CD1c-positive myeloid dendritic cell (primary cell): ENCODE results near the gene GON4L.
"Not testable (repeated sequence)": the region's sequence is repeated elsewhere in the genome, so short reads cannot be mapped to it uniquely, and the experiment has no call there.

Experiments used
- DNase-seq: peaks from one replicate; pipeline ENCODE4 v3.0.0-alpha.2; 2016; ENCODE audit errors: extremely low spot score

GON4L gene

DNA sequence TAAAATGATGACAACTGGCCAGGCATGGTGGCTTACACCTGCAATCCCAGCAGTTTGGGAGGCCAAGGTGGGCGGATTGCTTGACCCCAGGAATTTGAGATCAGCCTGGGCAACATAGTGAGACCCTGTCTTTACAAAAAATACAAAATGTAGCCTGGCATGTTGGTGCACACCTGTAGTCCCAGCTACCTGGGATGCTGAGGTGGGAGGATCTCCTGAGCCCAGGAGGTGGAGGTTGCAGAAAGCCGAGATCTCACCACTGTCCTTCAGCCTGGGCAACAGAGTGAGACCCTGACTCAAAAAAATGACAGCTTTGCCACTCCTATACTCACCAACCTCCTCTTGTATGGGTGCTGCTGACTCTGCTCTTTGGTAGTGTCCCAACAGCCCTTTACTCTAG lies 20.9 kb upstream of the GON4L start:
- DNase-seq = no peak

DNA sequence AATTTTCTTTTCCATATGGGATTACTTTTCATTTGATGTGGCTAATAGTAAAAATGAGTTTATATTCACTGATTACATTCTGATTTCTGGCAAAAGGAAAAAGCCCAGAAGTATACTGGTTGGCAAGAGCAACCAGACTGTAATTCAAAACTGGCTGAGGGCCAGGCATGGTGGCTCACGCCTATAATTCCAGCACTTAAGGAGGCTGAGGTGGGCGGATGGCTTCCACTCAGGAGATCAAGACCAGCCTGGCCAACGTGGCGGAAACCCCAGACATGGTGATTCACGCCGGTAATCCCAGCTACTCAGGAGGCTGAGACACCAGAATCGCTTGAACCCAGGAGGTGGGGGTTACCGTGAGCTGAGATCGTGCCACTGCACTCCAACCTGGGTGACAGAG lies 16.8 kb upstream of the GON4L start:
- no peak for DNase-seq

DNA sequence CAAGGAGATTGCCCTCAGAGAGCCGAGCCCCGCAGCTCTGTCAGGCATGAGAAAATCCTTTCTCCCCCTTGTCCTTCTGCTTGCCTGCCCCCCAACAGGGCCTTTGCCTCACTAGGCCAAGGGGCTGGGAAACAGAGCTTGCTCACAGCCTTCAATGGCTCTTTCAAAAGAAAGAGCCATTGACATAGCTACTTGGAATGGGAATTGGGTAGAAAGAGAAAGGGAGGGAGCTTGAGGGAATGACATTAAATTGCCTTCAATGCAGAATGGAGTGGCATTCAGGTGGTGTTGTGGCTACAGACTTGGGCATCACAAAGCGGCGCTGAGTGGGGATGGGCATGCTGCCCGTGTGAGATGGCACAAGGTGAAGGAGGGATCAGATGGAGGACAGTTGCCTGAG lies 15.5 kb upstream of the GON4L start:
- DNase-seq = no peak

DNA sequence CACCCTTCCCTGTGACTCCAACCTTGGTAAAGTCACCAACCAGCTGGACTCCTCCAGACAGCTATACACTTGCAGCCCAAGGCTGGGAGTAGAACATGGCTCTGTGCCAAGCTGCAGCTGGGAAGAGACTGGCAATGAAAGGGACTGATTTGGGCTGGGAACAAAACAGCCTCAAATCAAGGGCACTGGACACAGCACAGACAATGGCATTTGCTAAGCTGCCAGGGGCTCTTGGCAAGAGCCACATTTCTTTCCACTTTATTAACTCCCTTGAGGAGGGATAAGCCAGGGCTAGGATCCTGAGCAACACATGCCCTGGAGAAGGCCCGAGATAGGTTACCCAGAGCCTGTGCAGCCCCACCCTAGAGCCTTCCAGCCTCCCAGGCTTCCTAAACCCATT lies 14.4 kb upstream of the GON4L start:
- DNase-seq = no peak

DNA sequence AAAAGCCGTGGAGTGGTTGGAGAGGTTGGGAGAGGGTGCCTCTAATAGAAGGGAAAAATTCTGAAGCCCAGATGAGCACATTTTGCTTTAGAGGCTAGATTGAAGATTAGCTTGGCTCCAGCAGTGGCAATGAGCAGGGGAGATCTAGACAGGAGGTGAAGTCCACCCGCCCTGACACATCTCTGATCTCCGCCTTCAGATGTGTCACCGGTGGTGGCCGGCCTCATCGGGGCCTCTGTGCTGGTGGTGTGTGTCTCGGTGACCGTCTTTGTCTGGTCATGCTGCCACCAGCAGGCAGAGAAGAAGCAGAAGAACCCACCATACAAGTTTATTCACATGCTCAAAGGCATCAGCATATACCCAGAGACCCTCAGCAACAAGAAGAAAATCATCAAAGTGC lies 10.8 kb upstream of the GON4L start:
- no peak for DNase-seq

DNA sequence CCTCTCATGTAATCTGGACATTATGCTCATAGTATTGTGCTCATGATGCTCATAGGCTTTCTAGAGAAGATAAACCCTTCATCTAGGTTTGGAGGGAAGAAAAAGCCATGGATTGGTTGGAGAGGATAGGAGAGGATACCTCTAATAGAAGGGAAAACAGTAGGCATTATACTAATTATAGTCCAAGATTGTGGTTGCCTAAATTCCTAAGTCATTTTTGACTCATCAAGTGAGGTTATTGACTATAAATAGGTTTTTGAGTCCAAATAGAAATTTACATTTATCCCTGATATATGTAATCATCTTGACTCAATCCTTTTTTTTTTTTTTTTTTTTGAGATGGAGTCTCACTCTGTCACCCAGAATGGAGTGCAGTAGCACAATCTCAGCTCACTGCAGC lies 7.4 kb upstream of the GON4L start:
- no peak for DNase-seq

DNA sequence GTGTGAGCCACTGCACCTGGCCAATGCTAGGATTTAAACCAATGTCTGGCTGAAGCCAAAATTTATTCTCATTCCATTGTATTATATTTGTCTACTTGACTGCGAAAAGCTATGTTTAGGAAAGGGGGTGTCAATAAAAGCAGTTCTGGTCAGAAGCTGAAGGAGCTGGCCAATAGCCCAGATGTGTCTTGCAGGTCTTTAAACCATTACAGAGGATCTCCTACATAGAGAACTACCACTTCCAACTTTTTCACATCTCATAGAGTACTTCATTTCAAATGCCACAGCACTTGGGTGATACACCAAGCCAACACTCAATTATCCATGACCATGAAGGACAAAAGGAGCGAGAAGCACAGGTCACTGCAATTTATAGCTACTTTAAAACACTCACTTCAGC lies 4.9 kb upstream of the GON4L start:
- DNase-seq = no peak

DNA sequence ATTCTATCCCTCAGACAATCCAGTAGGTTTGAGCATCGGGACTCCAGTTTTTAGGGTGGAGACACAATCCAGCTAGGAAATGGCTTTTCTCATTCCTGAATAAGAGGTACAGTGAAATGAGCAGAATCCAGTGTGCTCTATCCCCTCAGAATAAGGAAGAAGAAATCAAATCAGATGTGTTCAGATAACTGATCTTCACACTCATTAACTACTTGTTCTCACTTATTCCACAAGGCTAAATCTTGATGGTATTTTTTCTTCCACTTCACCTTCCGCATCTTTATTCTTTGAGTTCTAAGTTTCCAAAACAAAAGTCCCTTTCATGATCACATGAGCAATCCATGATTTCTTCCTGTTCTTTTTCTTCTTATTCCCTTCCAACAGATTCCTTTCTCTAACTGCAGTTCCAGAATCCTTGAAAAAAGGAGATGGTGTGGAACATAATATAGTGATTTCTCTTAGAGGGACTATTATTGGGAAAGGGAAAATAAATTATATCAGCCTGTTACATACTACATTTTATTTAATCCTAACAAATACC lies 4.0 kb upstream of the GON4L start:
- DNase-seq = no peak

DNA sequence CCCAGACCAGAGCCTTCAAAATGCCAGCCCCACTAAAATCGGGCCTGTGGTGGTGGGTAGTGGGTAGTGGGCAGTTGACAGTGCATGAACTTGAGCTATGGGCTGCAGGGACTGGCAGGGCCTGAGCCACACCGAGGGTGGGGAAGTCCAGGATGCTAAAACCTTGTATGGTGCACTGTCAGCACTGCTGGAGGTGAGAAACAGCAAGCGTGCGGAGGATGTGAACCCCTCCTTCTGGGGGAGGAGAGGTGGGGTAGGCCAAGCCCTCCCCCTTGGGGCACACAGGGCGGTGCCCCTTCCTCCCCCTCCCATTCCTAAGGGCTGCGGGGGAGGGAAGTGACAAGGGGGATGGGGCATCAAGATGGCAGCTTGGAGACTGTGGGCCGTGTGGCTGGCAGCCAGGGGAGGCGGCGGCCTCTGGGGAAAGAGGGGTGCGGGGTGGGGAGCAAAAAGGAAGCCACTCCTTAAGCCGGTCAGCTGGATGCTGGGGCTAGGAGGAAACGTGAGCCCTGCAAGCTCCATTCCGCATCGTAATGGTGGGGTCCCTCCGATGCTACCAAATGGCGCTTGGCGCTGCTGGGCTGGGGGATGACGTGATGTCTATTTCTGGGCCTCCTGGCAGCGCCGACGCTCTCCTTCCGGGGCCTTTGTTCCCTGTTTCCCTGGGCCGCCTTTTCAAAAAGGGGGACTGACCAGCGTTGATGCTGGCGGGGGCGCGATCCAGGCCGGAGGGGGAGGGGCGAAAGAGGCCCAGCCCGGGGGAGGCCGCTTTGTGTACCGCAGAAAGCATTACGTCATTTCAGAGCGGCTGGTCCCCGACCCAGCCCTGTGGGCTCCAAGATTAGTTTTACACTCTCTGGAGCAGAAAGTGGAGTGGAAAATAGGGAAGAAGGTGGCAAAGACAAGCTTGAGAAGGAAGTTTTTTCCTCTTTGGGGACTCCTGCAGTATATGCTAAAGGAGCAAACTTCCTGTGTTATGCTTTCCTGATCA lies 3.2 kb upstream of the GON4L start:
- DNase-seq = peak; percentile 93

DNA sequence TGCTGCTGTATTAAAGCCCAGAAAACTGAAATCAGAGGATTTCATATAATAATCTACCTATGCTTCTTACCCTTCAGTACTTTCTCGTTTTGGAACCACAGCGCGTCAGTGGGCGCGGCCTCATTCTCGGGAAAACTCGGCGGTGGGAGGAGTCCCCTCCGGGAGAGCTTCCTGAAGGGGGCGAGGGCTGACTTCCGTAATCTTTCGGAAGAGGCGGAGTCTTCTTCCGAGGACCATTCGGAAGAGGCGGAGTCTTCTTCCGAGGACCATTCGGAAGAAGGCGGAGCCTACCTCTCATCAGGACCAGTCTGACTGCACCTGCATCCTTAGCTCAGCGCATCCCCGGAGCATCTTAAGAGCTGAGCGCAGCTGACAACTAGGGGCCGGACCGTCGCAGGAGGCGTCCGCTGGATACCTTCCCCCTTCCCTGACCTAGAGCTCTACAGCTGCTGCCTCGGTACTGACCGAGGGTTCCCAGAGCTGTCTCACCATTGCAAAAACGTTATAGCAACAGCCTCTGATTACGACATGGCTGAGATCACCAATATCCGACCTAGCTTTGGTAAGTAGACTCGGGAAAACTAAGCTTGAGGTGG lies 2.3 kb upstream of the GON4L start, which contains the start of gene SYT11:
Gene SYT11, plus strand, starts transcription at position 334 of the 596 bp plus-strand sequence. Its CDS starts 195 bp downstream, at position 529.
- DNase-seq = peak; percentile 98

DNA sequence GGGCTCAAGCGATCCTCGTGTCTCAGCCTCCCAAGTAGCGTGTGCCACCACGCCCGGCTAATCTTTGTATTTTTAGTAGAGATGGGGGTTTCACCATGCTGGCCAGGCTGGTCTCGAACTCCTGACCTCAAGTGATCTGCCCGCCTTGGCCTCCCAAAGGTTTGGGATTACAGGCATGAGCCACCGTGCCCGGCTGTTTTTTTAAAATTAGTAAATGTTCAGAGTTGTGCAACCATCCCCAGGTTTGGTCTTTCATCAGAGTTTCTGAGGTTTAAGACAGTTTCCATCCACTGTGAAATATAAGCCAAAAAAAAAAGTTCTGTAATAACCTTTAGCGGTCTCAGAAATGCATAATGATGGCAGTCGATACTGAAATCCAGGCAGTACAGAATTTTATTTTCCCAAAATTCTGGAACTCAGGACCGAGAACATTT lies 1.8 kb upstream of the GON4L start:
- peak; percentile 78 for DNase-seq

DNA sequence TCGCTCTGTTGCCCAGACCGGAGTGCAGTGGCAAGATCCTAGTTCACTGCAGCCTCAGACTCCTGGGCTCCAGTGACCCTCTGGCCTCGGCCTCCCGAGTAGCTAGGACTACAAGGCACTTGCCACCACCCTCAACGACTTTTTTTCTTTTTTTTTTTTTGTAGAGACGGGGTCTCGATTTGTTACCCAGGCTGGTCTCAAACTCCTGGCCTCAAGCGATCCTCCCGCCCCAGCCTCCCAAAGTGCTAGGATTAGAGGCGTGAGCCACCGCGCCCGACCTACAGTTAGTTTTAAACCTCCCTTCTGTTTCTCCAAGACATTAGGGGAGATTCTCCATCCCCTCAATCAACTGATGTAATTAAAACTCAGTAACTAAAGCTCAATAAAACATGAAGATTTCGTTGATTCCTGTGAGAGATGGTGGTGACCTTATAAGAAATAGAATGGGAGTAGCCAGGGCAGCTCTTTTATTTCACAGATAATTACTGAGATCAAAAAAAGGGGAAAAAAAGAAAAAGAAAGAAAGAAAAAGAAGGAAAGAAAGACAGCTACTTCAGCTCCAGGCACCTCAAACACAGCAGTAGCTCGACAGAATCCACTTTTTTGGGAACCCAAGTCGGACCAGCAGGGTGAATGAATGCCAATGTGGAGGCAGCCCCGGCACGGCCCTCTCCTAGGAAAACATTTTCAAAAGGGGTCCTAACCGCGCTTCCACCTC lies 598 bp downstream of the GON4L start:
- no peak for DNase-seq

DNA sequence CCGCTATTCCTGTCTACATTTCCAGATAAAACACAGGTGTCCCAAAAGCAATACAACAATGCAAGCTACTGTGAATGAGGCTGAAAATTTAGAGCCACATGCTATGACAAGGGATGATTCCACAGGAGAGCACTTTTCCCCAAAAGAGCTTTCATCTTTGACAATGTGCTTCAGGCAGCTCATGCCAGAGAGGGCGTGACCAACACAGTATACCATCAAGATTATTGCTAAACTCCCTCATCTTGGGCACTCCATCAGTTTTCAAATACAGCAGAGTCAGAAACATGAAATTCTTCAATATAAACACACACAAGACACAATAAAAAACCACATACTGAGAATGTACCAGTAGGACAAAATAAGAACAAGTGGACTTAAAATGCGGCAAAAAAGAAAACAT lies 6.7 kb downstream of the GON4L start:
- no peak for DNase-seq

DNA sequence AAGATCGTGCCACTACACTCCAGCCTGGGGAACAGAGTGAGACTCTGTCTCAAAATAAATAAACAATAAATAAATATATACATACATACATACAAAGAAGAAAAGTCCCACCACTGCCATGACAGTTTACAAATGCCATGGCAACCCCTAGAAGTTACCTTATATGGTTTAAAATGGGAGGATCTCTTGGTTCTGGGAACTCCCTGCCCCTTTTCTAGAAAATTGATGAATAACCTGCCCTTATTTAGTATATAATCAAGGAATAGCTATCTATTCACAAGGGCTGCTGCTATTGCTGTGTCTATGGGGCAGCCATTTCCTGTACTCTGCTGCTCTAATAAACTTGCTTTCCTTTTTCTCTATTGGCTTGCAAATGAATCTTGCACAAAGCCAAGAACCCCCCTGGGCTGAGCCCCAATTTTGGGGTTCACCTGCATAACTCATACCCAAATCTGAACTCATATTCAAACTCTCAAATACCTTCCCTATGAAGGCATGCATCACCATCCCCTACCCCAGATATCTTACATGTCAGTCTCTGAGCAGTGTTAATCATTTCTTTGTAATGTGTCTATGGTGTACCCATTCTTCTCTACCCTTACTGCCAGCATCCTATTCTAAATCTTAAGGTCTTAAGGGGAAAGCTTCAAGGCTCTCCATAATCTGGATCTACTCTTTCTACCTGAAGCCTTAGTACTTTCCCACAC lies 9.0 kb downstream of the GON4L start:
- DNase-seq = no peak

DNA sequence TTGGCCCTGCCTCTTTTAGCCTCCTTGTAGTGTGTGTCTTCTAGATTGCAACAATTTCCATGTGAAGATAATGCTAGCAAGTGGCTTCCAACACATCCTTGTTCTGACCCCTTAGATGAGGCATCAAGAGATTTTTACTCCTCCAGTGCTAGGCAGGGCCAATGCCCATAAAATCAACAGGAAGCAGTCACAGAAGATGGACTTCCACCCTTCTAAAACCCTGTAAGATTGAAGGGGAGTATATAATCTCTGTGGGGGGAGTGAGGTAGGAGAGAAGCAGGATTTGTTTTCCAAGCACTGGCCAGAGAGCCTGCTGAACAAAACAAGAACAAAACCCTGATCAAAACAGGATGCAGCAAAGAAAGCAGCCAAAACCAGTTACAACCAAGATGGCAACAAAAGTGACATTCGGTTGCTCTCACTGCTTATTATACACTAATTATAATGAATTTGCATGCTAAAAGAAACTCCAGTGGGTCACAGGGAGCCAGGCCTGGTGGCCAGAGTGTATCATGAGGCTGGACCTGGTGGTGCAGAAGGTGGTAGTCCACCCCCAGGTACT lies 12.1 kb downstream of the GON4L start:
- no peak for DNase-seq

DNA sequence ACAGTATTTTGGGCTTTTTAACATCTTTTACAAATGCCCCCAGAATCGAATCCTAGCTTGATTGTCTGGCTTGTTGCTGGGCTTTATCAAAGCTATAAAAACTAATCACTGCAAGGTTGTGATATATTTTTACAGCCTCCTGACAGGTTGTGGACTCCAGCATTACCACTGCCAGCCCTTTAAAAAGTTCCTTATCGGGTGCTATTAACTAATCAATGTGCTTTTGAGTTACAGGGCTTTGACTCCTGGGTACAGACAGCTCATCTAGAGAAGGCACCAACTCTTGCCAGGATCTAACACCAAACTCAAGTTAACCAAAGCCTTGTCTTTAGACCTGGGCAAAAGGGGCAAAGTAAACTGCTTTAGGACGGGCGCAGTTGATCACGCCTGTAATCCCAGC lies 16.6 kb downstream of the GON4L start:
- DNase-seq = no peak

DNA sequence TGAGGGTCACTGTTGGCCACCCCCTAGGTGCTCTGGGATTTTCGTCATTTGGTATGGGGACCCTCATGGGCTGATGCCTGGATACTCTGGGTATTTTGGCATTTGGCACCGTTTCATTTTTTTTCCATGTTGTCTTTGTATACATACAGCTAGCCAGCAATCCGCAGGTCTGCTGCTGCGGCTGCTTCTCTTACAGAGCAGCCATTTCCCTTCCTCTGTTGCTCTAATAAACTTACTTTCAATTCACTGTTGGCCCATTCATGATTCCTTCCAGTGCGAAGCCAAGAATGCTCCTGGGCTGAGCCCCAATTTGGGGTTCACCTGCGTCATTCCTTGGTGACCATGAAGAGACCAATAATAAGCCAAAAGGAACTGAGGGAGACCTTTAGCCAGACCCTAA lies 21.5 kb downstream of the GON4L start:
- no peak for DNase-seq

DNA sequence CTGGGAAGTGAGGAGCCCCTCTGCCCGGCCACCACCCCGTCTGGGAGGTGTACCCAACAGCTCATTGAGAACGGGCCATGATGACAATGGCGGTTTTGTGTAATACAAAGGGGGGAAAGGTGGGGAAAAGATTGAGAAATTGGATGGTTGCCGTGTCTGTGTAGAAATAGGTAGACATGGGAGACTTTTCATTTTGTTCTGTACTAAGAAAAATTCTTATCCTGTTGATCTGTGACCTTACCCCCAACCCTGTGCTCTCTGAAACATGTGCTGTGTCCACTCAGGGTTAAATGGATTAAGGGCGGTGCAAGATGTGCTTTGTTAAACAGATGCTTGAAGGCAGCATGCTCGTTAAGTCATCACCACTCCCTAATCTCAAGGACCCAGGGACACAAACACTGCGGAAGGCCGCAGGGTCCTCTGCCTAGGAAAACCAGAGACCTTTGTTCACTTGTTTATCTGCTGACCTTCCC lies 22.1 kb downstream of the GON4L start:
- not testable (repeated sequence) for DNase-seq

DNA sequence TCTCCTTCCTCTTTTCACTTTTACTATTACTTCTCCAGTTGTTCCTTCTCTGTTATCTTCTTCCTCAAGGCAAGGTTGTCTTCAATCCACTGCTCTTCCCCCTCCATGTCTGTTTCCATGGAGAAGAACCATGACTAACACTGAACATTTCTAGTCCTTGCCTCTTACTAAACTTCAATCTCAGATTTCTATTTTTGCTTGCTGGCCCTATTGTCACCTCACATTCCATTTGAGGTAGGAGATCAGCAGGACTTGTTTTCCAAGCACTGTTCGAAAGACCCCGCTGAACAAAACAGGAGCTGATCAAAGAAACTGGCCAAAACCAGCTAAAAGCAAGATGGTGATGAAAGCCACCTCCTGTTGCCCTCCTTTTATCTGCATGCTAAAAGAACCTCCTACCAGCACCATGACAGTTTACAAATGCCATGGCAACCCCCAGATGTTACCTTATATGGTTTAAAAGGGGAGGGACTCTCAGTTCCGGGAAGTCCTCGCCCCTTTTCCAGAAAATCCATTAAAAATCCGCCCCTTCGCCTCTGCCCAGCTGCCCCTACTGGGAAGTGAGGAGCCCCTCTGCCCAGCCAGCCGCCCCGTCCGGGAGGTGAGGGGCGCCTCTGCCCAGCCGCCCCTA lies 22.6 kb downstream of the GON4L start:
- DNase-seq = peak; percentile 48

DNA sequence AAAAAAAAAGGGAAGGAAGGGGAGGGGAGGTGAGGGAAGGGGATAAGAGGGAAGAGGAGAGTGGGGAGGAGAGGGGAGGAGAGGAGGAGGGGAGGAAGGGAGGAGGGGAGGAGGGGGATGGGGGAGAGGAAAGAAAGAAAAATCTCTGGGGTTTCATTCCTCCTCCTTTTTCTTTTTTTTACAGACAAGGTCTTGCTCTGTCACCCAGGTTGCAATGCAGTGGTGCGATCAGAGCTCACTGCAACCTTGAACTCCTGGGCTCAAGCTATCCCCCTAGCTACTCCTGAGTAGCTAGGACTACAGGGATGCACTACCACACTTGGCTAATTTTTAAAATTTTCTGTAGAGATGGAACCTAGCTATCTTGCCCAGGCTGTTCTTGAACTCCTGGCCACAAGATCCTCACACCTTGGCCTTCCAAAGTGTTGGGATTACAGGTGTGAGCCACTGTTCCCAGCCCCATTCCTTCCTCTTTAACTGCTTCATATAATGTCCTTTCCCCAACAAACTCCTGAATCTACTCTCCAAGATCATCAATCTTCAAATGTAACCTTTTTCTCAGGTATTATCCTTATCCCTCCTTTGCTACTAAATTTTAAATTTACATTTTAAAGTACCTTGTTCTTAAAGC lies 23.2 kb downstream of the GON4L start:
- DNase-seq = no peak
